Endometrial microvascular endothelial cells (primary cell): ENCODE data around the gene CLSTN2. TPM values are rescaled to one million over a fixed set of nuclear protein-coding genes. Genes with fewer than 3 reads are reported as not detected.

Source experiments
- in situ Hi-C: cut with HindIII; loops from 2 replicates; pipeline ENCODE4 v1.10.0; 2017; ENCODE audit warnings: low sequenced_read_pairs, low pct_unique_long_range_greater_than_20kb; ENCODE audit errors: inconsistent ontology term
- total RNA-seq: library from RNA; depleted of rRNA; stranded (reverse); fragments of >200 nt; gene quantifications from one replicate; pipeline ENCODE4 v1.2.3, GENCODE V29; 2015; ENCODE audit errors: inconsistent ontology term

Gene CLSTN2
- total RNA-seq, 1 donor from 2014 or later: not detected

DNA sequence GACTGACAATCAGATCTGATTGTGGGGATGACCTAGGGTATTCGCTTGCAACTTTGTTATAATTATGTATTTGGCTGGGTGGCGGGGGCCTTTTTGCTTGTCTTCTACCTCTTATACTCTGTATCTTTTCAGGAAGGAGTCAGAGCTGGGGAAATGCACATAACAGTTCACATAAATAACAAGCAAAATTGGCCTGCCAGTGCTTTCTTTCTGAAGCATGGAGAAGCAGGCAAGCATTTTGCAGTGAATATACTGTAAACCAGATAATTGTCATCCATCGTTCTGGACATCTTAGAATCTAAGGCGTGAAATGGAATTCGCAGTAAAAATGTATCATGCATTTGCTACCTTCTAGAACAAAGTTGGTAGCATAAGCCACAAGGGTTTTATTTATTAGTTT is 227.6 kb downstream of the CLSTN2 start:
- in situ Hi-C loops: no loop called here

DNA sequence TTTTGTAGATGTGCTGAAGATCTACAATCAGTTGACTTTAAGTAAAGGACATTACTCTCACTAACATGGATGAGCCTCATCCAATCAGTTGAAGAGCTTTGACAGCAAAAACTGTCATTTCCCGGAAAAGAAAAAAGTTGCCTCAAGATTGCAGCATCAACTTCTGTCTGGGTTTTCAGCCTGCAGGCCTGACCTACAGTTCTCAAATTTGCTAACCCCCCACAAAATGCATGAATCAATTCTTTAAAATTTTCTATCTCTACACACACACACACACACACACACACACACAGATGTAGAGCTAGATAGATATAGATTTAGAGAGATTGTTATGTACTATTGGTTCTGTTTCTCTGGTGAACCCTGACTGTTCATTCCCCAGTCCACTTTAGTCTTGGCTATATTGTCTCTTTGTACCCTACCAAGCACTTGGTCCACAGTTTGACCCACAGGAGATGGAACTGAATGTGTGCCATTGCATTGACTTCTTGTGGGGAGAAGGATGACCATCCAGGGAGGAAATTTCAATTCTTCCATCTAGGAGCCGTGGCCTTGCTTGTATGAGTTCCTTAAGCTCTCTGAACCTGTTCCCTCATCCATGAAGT is 228.3 kb downstream of the CLSTN2 start:
- in situ Hi-C loops: no loop called here

DNA sequence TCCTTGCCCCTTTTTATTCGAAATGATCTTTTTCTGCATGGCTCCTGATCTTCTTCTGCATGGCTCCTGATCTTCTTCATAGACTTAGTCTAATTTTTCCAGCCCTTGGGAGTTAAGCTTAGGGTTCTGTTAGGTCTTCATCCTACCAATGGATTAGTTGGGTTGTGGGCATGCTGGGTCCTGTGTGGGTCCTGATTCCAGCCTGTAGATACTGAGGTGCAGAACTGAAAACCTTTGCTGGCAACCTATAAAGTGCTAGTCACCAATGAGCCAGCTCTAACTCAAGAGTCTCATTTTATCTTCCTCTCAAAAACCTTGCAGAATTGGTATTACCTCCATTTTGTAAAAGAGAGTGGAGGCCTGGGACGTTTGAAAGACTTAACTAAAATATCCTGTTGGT is 229.2 kb downstream of the CLSTN2 start:
- in situ Hi-C loops: no loop called here

- in situ Hi-C loops: no loop called here
These were observed 230.1 kb downstream of the CLSTN2 start for GRCh38 chr3:140164922-140165590.

GRCh38 chr3:140165781-140166180 is 230.8 kb downstream of the CLSTN2 start:
- in situ Hi-C loops: no loop called here

DNA sequence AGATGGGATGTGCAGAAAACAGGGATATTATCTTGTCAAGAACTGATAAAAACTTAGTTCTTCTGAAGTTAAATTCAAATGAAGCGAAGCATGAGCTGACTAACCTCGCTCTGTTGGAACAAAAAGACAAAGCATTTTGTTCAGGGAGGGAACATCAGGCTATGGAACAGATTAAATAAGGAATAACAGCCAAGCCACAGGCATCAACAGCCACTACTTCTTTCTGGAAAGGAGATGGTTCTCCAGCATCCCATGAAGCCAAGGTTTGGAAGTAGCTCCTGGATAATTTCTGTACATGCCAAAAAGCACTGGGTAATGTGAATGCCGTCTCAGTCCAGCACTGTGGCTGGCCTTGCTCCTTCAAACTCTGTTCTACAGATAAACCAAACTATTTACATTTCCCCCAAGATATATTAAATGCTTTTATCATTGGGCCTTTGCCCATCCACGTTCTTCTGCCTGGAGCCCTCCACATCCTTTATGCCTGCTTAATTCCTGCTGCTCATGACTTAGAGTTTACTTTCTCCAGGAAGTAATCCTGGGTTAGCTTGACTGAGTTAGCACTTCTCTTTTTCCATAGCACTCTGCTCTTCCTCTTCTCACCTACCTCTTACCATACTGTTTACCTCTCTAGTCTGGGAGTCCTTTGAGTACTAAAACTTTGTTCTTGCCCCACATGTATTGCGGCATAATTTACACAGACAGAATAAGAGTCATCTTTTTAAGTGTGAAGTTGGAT is 232.0 kb downstream of the CLSTN2 start:
- in situ Hi-C loops: no loop called here

GRCh38 chr3:140167600-140168281 is 232.8 kb downstream of the CLSTN2 start:
- in situ Hi-C loops: no loop called here

- in situ Hi-C loops: no loop called here
These were observed 235.6 kb downstream of the CLSTN2 start for GRCh38 chr3:140170612-140171011.

GRCh38 chr3:140176526-140176925 is 241.5 kb downstream of the CLSTN2 start:
- in situ Hi-C loops: no loop called here

DNA sequence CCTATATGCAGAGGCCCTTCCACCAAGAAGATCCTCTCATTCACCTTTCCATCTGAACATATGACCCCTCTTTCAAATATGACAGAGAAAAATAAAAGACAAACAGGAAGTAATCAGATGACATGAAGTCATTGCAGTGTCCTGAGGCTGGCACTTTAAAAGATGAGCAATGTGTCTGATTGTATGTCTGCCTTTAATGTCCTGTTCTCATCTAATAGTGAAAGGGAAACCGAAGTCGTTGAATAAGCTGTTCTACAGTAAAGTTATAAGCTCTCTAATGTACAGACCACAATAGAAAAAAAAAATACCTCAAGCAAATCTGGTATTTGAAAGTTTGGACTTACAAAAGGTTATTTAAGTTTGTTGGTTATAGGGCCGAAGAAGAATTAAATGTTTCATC is 243.0 kb downstream of the CLSTN2 start:
- in situ Hi-C loops: no loop called here

- in situ Hi-C loops: no loop called here
These were observed 243.5 kb downstream of the CLSTN2 start for GRCh38 chr3:140178482-140178881.

GRCh38 chr3:140180603-140181002 is 245.6 kb downstream of the CLSTN2 start:
- in situ Hi-C loops: no loop called here

- in situ Hi-C loops: no loop called here
These were observed 250.4 kb downstream of the CLSTN2 start for GRCh38 chr3:140185375-140185774.

GRCh38 chr3:140186421-140186920 is 251.5 kb downstream of the CLSTN2 start:
- in situ Hi-C loops: no loop called here

- in situ Hi-C loops: no loop called here
These were observed 252.0 kb downstream of the CLSTN2 start for GRCh38 chr3:140187028-140187427.

GRCh38 chr3:140187656-140188221 is 252.8 kb downstream of the CLSTN2 start:
- in situ Hi-C loops: no loop called here

DNA sequence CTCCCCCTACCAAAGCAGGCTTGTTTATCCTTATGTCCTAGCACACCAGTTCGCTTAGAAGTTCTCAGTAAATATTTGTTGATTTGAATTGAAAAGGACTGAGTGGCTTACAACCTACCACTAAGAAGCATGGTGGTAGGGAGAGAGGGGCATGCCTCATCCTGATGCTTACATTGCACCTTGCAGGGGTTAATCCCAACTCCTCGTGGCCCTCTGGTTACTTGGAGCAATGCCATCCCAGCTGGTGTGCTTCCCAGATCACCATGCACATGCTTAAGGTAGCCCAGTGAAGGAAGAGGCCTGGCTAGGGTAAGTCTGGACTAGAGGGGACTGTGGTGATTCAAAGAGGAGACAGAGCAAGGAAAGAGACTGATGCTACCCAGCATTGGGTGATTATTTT is 253.3 kb downstream of the CLSTN2 start:
- in situ Hi-C loops: no loop called here

DNA sequence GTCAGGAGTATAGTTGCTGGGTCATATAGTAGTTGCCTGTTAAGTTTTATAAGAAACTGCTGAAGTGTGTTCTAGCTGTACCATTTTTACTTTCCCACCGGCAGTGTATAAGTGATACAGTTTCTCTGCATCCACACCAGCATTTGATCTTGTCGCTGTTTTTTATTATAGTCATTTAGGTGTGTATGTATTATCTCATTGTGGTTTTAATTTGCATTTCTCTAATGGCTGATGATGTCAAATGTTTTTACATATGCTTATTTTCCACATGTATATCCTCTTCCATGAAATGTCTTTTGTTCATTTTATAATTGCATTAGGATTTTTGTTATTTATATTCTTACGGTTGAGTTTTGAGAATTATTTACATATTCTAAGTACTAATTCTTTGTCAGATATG is 254.3 kb downstream of the CLSTN2 start:
- in situ Hi-C loops: no loop called here

DNA sequence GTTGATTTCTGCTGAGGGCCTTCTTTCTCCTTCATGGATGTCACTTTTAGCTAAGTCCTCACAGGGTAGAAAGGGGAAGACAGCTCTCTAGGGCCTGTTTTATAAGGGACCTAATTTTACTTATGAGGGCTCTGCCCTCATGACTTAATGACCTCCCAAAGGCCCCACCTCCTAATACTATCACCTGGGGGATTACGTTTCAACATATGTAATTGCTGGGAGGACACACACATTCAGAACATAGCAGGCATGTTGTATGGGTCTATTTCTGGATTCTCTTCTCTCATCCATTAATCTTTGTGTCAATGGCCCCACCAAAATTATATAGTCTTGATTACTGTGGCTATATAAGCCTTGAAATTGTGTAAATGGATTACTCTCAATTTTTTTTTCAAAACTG is 255.0 kb downstream of the CLSTN2 start:
- in situ Hi-C loops: no loop called here
